HEK293 (cell line): ENCODE measurements around the gene CCDC152.

Experiments
- CTCF ChIA-PET: fragments of 350-600 bp; formaldehyde crosslinking; extraction: SDS; loops from one replicate; lab custom pipeline; 2021; ENCODE audit warnings: antibody characterized with exemption; lab: Yijun Ruan, JAX
- POLR2A ChIA-PET: fragments of 300-600 bp; formaldehyde crosslinking; extraction: SDS; loops from one replicate; lab custom pipeline; 2020; ENCODE audit warnings: antibody characterized with exemption, inconsistent platforms; lab: Yijun Ruan, JAX
- H3K27ac ChIP-seq: fragments of 200-500 bp; sonication (Bioruptor generic); 2 replicates; pipeline ENCODE4 v1.5.1; 2014; ENCODE audit warnings: low read depth, low read length, control low read depth, inconsistent platforms; ENCODE audit errors: extremely low read depth
- H3K36me3 ChIP-seq, 2 experiments: fragments of 200-500 bp in 1 of 2; sonication (Bioruptor generic) in 1 of 2; 1 replicate in 1 of 2; 2 replicates in 1 of 2; pipeline ENCODE4 v1.5.1; 2014 to 2017; ENCODE audit warnings: inconsistent platforms in 2 of 2, low read length in 2 of 2; ENCODE audit not compliant: control insufficient read depth in 2 of 2, insufficient read depth in 1 of 2
- H3K4me1 ChIP-seq: fragments of 200-500 bp; sonication (Bioruptor generic); 2 replicates; pipeline ENCODE4 v1.5.1; 2014; ENCODE audit warnings: mild to moderate bottlenecking, low read length, inconsistent platforms; ENCODE audit not compliant: control insufficient read depth, insufficient read depth
- H3K4me3 ChIP-seq: 2 replicates; pipeline ENCODE4 v1.5.1; 2011; ENCODE audit warnings: low read depth, mild to moderate bottlenecking, control low read depth, low read length, moderate library complexity
- H3K9me3 ChIP-seq: fragments of 200-500 bp; sonication (Bioruptor generic); 2 replicates; pipeline ENCODE4 v1.5.1; 2014; ENCODE audit warnings: low read depth, low read length, inconsistent platforms; ENCODE audit not compliant: control insufficient read depth, insufficient read depth
- FEZF1 ChIP-seq: fragments of 450-650 bp; formaldehyde crosslinking; IDR thresholded peaks from 2 replicates; pipeline ENCODE4 v1.5.1; 2016; ENCODE audit warnings: missing biosample characterization, missing genetic modification characterization
- IKZF3 ChIP-seq: fragments of 450-650 bp; IDR thresholded peaks from 2 replicates; pipeline ENCODE4 v1.5.0; 2018; ENCODE audit warnings: missing biosample characterization, mild to moderate bottlenecking, missing genetic modification characterization, moderate library complexity
- KLF1 ChIP-seq: fragments of 450-650 bp; formaldehyde crosslinking; IDR thresholded peaks from 2 replicates; pipeline ENCODE4 v1.5.1; 2016; ENCODE audit warnings: missing biosample characterization, missing genetic modification characterization
- KLF10 ChIP-seq: fragments of 450-650 bp; IDR thresholded peaks from 2 replicates; pipeline ENCODE4 v1.5.1; 2018; ENCODE audit warnings: missing biosample characterization, mild to moderate bottlenecking, missing genetic modification characterization
- KLF8 ChIP-seq: fragments of 450-650 bp; formaldehyde crosslinking; IDR thresholded peaks from 2 replicates; pipeline ENCODE4 v1.5.1; 2016; ENCODE audit warnings: missing biosample characterization, missing genetic modification characterization
- PRDM4 ChIP-seq: fragments of 450-650 bp; formaldehyde crosslinking; IDR thresholded peaks from 2 replicates; pipeline ENCODE4 v1.5.1; 2017; ENCODE audit warnings: missing biosample characterization, missing genetic modification characterization
- PRDM6 ChIP-seq: fragments of 450-650 bp; formaldehyde crosslinking; IDR thresholded peaks from 2 replicates; pipeline ENCODE4 v1.5.1; 2017; ENCODE audit warnings: missing biosample characterization, missing genetic modification characterization
- SP3 ChIP-seq: fragments of 450-650 bp; formaldehyde crosslinking; IDR thresholded peaks from 2 replicates; pipeline ENCODE4 v1.5.1; 2016; ENCODE audit warnings: missing biosample characterization, missing genetic modification characterization
- TSHZ1 ChIP-seq: fragments of 450-650 bp; formaldehyde crosslinking; IDR thresholded peaks from 2 replicates; pipeline ENCODE4 v1.5.1; 2016; ENCODE audit warnings: missing biosample characterization, missing genetic modification characterization, borderline replicate concordance
- YY2 ChIP-seq: fragments of 450-650 bp; formaldehyde crosslinking; IDR thresholded peaks from 2 replicates; pipeline ENCODE4 v1.5.1; 2016; ENCODE audit warnings: missing biosample characterization, missing genetic modification characterization
- ZBTB1 ChIP-seq: fragments of 450-650 bp; formaldehyde crosslinking; IDR thresholded peaks from 2 replicates; pipeline ENCODE4 v1.5.1; 2016; ENCODE audit warnings: missing biosample characterization, missing genetic modification characterization
- ZBTB20 ChIP-seq: fragments of 450-650 bp; formaldehyde crosslinking; IDR thresholded peaks from 2 replicates; pipeline ENCODE4 v1.5.1; 2016; ENCODE audit warnings: missing biosample characterization, missing genetic modification characterization
- ZBTB8A ChIP-seq: fragments of 450-650 bp; formaldehyde crosslinking; IDR thresholded peaks from 2 replicates; pipeline ENCODE4 v1.5.1; 2016; ENCODE audit warnings: missing biosample characterization, missing genetic modification characterization
- ZEB2 ChIP-seq: fragments of 450-650 bp; formaldehyde crosslinking; IDR thresholded peaks from 2 replicates; pipeline ENCODE4 v1.5.1; 2016; ENCODE audit warnings: missing biosample characterization, missing genetic modification characterization
- ZNF174 ChIP-seq: fragments of 450-650 bp; formaldehyde crosslinking; IDR thresholded peaks from 2 replicates; pipeline ENCODE4 v1.5.0; 2017; ENCODE audit warnings: missing biosample characterization, mild to moderate bottlenecking, missing genetic modification characterization
- ZNF214 ChIP-seq: fragments of 450-650 bp; formaldehyde crosslinking; IDR thresholded peaks from 2 replicates; pipeline ENCODE4 v1.5.1; 2017; ENCODE audit warnings: missing biosample characterization, mild to moderate bottlenecking, missing genetic modification characterization, borderline replicate concordance
- ZNF274 ChIP-seq, 2 experiments: fragments of 200-500 bp in 1 of 2; fragments of 450-650 bp in 1 of 2; sonication (Bioruptor generic) in 1 of 2; formaldehyde crosslinking in 1 of 2; IDR thresholded peaks; 2 replicates each; pipeline versions ENCODE4 v1.5.1 to v1.6.1; 2014 to 2016; ENCODE audit warnings: borderline replicate concordance in 1 of 2, inconsistent platforms in 1 of 2, low read length in 1 of 2, missing biosample characterization in 1 of 2, missing genetic modification characterization in 1 of 2
- ZNF292 ChIP-seq: fragments of 450-650 bp; formaldehyde crosslinking; IDR thresholded peaks from 2 replicates; pipeline ENCODE4 v1.5.1; 2016; ENCODE audit warnings: low read depth, missing biosample characterization, missing genetic modification characterization, borderline replicate concordance
- ZNF544 ChIP-seq: fragments of 450-650 bp; formaldehyde crosslinking; IDR thresholded peaks from 2 replicates; pipeline ENCODE4 v1.5.0; 2017; ENCODE audit warnings: missing biosample characterization, missing genetic modification characterization
- ZNF558 ChIP-seq: fragments of 450-650 bp; formaldehyde crosslinking; IDR thresholded peaks from 2 replicates; pipeline ENCODE4 v1.5.1; 2016; ENCODE audit warnings: missing biosample characterization, missing genetic modification characterization
- ZNF571 ChIP-seq: fragments of 450-650 bp; formaldehyde crosslinking; IDR thresholded peaks from 2 replicates; pipeline ENCODE4 v1.5.0; 2017; ENCODE audit warnings: missing biosample characterization, missing genetic modification characterization
- ZNF580 ChIP-seq: fragments of 450-650 bp; formaldehyde crosslinking; IDR thresholded peaks from 2 replicates; pipeline ENCODE4 v1.5.1; 2016; ENCODE audit warnings: missing biosample characterization, missing genetic modification characterization
- ZNF654 ChIP-seq: fragments of 450-650 bp; formaldehyde crosslinking; IDR thresholded peaks from 2 replicates; pipeline ENCODE4 v1.5.1; 2016; ENCODE audit warnings: low read depth, missing biosample characterization, missing genetic modification characterization
- ZNF792 ChIP-seq: fragments of 450-650 bp; formaldehyde crosslinking; IDR thresholded peaks from 2 replicates; pipeline ENCODE4 v1.5.1; 2016; ENCODE audit warnings: missing biosample characterization, missing genetic modification characterization

CCDC152 gene

GRCh38 chr5:42779083-42779482 is 22.5 kb downstream of the CCDC152 start (continued):
- TF ChIP-seq YY2 (tag by site-specific recombination) (no peak), ZNF792 (tag by site-specific recombination) (no peak), PRDM6 (no peak), ZNF274 (IDR thresholded peaks at IDR 0.05; ENCODE audit: low read length) (no peak), ZNF274 (tag by site-specific recombination; IDR thresholded peaks at IDR 0.05; ENCODE audit: borderline replicate concordance) (no peak), SP3 (tag by site-specific recombination) (no peak), ZBTB20 (tag by site-specific recombination) (no peak)

- POLR2A ChIA-PET = no interaction called here
- no peaks in the 10 kb centered on the region; the same call in 1 of the 2 replicates for H3K9me3 ChIP-seq
- H3K4me1 ChIP-seq = no peaks in the 10 kb centered on the region; the same call in 1 of the 2 replicates
- no peak overlapping the region for H3K27ac ChIP-seq
- no peaks in the 10 kb centered on the region for H3K36me3 ChIP-seq
- CTCF ChIA-PET = interaction anchor here (1.5 kb wide), 2 partner anchors 36 to 925 kb away, joined by 3 to 4 read pairs; no protein-coding TSS in a partner anchor
- no peak overlapping the region for H3K4me3 ChIP-seq
- TF ChIP-seq ZNF558 (tag by site-specific recombination) (no peak), IKZF3 (no peak), ZNF654 (tag by site-specific recombination) (no peak), ZNF292 (tag by site-specific recombination) (no peak), PRDM4 (no peak), ZNF214 (tag by site-specific recombination) (no peak), ZBTB1 (tag by site-specific recombination) (no peak), ZBTB8A (tag by site-specific recombination) (no peak), ZEB2 (tag by site-specific recombination) (no peak), ZNF580 (tag by site-specific recombination) (no peak), ZNF544 (tag by site-specific recombination) (no peak), KLF1 (no peak), FEZF1 (tag by site-specific recombination) (no peak), ZNF571 (tag by site-specific recombination) (no peak), KLF8 (tag by site-specific recombination) (no peak), ZNF174 (tag by site-specific recombination) (no peak), TSHZ1 (tag by site-specific recombination) (no peak), PRDM6 (no peak), KLF10 (tag by site-specific recombination) (no peak)
Observed at GRCh38 chr5:42781584-42781983, 25.0 kb downstream of the CCDC152 start.
